Stimulated activated CD4-positive, alpha-beta T cell treated with anti-CD3 and anti-CD28 coated beads, Interleukin-2, amount 100 ng/mL, for 48 hours (primary cell): Measurements from ENCODE around the gene OTOP2.
"Not testable (repeated sequence)": the region's sequence is repeated elsewhere in the genome, so short reads cannot be mapped to it uniquely, and the experiment has no call there.

Experiments used
- DNase-seq, 2 donors: peaks; one replicate each; pipeline ENCODE4 v3.0.0-alpha.2; 2020

OTOP2 gene

GRCh38 chr17:74954115-74954514, 30.0 kb downstream of the OTOP2 start:
- DNase-seq, result no peak

- DNase-seq, result no peak
Observed at GRCh38 chr17:74954665-74955421, 30.8 kb downstream of the OTOP2 start.

DNA sequence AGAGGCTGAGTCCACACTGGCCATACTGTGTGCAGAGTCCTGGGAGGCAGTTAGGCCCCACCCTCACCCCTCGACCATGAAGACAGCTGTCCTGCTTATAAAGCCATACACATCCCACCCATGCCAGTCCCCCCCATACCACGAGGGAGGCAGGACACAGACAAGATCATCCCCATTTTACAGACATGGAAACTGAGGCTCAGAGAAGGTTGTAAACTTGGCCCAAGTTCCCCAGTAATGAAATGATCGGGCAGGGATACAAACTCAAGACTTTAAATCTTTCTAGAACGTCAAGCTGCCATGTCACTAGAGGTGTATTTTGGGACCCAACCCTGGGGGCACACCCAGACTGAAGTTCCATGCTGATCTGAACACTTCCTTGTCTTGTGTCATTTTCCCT, 32.0 kb downstream of the OTOP2 start:
- DNase-seq, result no peak

- DNase-seq, result peak; percentile 86 to 91
Observed at GRCh38 chr17:74957935-74958740, 34.1 kb downstream of the OTOP2 start.

DNA sequence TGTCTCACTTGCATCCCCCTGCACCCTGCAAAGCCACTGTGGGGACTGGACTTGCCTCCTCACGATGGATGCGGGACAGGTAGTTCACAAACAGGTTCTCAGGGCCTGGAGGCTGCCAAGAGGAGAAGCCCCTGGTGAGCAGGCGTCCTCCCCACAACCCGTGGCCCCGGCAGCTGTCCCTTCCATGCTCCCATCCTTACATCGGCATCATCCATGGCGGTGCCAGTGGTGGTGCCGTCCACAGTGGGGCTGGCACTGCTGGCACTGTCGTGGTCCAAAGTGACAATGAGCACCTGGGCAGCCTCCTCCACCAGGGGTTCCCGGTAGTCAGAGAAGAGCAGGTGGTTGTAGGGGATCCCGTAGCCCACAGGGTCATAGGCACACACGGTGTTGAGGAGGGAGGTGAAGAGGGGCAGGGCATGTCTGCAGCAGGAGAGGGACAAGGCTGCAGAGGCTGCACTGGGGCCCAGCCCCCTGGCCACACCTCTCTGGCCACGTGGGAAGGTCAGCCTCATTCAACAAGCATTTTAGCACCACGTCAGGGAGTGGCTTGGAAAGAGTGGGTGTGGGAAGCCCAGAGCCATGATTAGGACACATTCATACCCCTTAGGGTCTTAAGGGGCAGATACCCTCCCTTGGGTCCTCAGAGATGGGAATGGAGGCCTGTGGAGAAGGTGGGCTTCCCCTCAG, 35.9 kb downstream of the OTOP2 start:
- no peak for DNase-seq

DNA sequence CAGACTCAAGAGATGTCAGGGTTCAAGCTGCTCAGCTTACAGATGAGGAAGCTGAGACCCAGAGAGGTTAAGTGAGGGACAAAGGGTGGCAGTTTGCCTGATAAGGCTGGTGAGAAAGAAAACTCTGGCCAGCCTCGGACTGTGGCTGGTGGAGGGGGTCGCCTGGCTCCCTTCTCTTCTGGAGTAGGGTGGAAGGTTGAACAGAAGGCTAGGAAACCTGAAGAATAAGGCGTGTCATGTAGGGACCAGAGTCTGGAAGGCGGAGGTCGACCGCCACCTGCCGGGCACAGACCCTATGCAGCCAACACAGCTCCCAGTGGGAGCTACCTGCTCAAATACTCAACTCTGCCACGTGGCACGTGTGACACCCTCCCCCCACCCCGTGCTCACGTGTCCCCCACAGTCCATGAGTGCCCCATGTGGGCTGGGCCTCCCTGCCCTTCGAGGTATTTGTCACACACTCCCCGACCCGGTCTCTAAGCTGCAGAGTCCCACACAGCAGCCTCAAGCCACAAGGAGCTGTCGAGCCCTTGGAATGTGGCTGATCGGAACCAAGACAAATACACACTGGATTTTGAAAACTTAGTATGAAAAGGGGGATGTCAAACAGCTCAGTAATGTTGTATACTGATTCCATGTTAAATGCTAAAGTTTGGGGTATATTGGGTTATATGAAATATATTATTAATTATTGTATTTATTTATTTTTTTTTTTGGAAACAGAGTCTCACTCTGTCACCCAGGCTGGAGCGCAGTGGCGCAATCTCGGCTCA, 36.7 kb downstream of the OTOP2 start:
- DNase-seq, result peak in 1 of 2 donors; percentile 32

DNA sequence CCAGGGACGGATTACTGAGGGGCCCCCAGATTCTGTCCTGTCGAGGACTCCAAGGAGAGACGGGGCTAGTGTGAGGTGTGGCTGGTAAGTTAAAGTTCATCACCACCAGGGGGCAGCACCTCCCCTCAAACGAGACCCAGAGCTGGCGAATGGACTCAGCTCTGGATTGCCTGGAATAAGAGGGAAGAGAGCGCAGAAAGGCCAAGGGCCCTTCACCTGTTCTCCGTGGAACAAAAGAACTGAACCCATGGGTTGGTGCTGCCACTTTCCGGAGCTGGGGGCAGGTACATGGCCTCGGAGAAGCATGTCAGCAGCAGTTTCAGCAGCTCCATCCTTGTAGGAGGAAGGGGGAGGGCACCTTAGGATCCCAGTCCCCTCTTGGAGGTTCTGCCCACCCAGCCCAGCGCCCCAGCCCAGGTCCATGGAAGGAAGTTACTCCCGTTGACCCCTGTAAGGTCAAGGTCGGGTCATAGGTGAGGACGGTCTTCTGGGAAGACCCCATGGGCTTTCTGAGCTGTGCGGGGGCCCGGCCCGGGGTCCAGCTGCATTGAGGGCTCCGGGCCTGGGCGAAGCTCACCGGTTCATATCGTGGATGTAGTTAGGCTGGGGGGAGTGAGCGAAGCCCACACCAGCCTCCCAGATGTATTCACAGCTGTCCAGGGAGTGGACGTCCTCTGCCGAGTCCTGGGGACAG, 37.7 kb downstream of the OTOP2 start:
- peak; percentile 87 to 89 for DNase-seq

DNA sequence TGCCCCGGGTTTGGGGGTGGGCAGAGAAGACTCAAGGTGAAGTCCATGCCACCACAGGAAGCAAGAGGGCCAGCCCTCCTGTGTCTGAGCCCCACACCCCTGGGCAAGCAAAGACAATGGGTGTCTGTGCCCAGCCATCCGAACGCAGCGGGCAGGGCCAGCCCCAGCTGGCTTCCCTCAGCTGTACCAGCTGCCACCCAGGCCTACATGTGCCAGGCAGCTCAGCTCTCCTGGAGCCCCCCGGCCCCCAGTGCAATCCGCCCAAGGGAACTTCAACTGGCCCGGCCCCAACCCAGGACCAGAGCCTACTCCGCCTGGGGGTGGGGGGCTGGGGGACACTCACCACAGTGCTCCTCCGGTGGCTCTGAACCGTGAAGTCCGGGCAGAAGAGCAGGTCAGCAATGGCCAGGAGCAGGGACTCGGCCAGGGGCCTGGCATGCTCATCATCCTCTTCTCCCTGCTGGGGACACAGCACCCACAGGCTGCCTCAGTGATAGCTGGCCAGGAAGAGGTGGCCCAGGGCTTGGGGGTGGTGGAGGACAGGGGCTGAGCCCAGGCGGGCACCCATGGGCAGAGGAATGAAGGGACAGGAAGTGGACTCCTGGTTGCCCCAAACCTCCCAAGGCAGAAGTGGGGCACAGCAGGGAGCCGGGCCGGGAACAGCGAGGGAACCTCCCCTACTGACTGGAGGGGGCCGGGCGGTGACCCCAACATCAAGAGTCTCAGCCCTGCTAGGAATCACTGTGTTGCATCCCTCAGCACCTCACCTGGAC, 38.7 kb downstream of the OTOP2 start:
- DNase-seq, result no peak

- no peak for DNase-seq
Observed at GRCh38 chr17:74963656-74964055, 39.6 kb downstream of the OTOP2 start.

DNA sequence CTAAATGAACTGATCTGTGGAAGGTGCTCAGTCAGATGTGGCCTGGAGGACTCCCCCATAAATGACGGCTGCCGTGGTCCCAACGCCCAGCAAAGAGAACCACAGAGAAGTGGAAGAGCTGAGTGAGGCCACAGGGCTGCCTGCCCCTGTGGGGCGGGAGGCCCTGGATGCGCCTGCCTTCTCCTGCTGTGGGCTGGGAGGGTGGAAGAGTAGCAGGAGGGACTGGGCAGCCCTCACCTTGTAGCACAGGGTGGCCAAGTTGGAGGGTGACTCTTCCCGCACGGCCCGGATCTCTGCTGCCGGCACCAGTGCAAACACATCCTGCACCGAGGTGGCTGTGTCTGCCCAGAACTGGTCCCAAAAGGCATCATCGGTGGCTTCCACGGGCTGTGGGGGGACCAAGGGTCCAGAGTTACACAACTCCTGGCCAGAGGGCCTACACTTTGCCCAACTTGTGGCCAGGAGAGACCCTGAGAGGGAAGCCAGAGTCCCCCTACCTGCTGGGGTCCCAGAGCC, 40.2 kb downstream of the OTOP2 start:
- DNase-seq, result no peak

GRCh38 chr17:74964988-74965622, 41.0 kb downstream of the OTOP2 start:
- DNase-seq, result no peak

GRCh38 chr17:74968361-74968780, 44.3 kb downstream of the OTOP2 start:
- DNase-seq, result no peak

DNA sequence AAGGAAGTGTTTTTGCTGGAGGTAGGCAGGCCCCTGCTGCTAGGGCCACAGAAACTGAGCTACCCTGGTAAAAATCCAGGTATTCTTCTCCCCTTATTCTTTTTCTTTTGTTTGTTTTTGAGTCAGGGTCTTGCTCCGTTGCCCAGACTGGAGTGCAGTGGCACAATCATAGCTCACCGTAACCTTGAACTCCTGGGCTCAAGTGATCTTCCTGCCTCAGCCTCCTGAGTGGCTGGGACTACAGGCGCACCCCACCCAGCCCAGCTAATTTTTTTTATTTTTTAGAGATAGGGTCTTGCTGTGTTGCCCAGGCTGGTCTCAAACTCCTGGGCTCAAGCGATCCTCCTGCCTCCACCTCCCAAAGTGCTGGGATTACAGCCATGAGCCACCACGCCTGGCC, 45.4 kb downstream of the OTOP2 start:
- not testable (repeated sequence) for DNase-seq

GRCh38 chr17:74970395-74970794, 46.3 kb downstream of the OTOP2 start:
- DNase-seq, result no peak

DNA sequence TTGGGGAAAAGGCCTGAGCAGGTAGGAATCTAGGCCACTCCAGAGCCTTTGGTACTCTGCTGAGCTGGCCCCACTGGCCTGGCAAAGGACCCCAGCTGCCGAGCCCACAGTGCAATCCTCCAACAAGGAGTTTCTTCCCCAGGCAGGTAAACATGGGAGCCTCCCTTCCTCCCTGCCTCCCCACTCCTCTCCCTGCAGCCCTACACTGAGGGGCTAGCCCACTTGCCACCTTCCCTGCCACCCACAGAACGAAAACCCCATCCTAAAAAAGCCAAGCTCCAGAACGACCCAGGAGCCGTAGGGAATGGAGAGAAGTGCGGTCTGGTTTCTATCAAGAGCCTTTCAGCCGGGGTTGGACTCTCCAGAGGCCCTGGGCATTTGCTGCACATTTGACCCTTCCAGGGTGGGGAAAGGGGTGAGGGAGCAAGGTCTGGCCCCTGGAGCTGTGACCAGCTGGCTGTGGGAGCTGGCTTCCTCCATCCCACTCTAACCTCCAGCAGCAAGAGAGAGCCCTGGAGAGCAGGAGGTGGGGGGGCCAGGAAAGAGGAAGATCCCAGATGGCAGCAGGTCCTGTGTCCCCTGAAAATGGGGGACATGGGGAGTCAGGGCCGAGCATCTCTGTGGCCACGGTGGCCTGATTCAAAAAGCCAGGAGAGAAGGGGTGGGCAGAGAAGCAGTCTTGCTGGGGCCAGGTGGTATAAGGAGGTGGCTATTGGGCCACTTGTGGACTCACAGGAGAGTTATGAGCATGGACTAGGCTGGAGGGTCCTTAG, 47.2 kb downstream of the OTOP2 start:
- DNase-seq, result no peak

- no peak for DNase-seq
Observed at GRCh38 chr17:74971842-74972106, 47.7 kb downstream of the OTOP2 start.

DNA sequence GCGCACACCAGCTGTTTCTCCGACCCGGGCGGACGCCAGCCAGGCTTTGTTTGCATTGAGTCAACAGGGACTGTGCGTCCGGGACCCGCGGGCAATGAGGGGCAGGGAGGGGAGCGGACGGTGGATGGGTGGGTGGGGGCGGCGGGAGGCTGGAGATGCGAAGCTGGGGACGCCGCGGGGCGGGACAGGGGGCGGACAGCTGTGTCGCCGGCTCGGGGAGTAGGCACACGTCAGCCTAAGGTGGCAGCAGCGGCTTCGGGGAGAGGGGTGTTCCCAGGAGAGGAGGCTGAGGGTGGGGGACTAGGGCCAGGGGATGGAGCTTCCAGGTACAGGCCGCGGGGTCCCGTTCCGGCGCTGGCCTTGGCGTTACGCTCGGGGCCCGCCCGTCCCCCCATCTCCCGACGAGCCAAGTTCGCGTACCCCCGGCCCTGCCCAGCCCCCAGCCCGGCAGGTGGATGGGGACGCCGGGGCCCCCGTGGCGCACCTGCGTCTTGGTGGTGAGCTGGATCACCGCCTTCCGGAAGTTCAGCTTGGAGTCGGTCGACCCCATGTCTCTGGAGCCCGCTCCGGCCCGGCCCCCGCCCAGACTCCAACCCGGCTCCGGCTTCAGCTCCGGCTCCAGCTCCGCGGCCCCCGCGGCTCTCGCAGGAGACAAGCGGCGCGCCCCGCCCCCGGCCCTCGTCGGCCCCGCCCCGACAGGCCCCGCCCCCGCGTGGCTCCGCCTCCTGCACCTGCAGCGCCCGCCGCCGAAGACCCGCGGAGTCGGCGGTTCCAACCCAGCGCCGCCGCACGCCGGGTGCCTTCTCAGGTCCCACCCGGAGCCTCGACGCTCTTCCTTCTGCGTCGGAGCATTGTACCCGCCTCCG, 48.3 kb downstream of the OTOP2 start, which contains the start of gene HID1:
TSS of gene HID1 (minus strand) at position 653 of the 866 bp plus-strand sequence. CDS start at position 550, 103 bp downstream.
- peak; percentile 72 to 82 for DNase-seq

DNA sequence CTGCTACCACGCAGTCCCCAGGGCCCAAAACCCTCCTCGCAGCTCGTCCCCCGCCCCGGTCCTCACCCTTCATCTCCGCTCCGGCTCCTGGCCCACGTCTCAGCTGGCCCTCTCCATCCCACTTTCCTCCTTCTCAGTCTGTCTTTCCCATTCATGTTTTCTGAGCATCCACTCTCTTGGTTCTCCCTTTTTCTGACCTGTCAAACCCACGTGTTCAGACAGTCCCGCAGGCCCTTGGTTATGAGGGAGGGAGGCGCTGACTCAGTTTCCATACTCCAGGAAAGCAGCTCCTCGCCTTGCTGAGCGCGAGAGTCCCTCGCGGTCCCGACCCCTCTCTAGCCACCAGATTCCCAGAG, 48.9 kb downstream of the OTOP2 start:
- DNase-seq, result no peak

DNA sequence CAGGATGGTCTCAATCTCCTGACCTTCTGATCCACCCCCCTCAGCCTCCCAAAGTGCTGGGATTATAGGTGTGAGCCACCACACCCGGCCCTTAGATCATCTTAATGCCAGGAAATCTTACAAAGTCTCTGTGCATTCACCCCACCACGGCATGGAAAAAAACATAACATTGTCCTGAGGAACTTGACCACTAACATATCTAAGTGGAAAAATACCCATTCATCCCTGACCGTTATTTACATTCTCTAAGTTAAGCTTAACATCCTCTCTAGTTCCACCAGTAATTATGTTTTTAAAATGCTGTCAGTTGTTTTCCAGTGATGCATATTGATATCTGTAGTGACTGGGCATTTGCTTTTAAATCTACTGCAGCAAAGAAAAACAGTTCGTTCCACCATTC, 51.9 kb downstream of the OTOP2 start:
- DNase-seq, result no peak
